Measurements from ENCODE around the gene LBP.
"Not testable (repeated sequence)": the region's sequence is repeated elsewhere in the genome, so short reads cannot be mapped to it uniquely, and the experiment has no call there.

LBP gene

DNA sequence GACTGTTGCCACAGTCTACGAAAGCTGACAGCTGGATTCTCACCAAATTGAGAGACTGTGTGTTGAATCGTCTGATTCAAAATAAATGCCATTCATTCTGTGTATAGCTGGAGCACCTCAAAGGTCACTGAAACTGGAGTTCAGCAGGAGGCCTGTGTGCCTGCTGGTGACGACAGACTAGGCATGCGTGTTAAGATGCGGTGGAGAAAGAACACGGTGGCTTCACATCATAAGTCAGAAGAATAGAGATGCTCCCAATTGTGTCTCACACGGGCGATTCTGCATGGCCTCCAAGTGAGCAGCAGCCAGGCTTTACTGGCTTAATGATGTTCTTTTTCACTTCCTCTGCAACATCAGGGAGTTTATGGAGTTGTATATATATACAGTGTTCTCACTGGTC lies 56.5 kb downstream of the LBP start:
- no peak for DNase-seq

- no peak for DNase-seq
These were observed 57.7 kb downstream of the LBP start for GRCh38 chr20:38404016-38404415.

- no peak for DNase-seq
These were observed 58.9 kb downstream of the LBP start for GRCh38 chr20:38405132-38405531.

GRCh38 chr20:38406476-38406875 lies 60.2 kb downstream of the LBP start:
- no peak for DNase-seq

DNA sequence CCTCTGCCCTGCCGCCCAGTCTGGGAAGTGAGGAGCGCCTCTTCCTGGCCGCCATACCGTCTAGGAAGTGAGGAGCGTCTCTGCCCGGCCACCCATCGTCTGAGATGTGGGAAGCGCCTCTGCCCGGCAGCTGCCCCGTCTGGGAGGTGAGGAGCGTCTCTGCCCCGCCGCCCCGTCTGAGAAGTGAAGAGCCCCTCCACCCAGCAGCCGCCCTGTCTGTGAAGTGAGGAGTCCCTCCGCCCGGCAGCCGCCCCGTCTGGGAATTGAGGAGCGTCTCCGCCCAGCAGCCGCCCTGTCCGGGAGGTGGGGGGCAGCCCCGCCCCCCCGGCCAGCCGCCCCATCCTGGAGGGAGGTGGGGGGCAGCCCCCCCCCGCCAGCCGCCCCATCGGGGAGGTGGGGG lies 61.0 kb downstream of the LBP start:
- DNase-seq: no peak

DNA sequence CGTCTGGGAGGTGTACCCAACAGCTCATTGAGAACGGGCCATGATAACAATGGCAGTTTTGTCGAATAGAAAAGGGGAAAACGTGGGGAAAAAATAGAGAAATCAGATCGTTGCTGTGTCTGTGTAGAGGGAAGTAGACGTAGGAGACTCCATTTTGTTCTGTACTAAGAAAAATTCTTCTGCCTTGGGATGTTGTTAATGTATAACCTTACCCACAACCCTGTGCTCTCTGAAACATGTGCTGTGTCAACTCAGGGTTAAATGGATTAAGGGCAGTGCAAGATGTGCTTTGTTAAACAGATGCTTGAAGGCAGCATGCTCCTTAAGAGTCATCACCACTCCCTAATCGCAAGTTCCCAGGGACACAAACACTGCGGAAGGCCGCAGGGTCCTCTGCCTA lies 61.5 kb downstream of the LBP start:
- DNase-seq: not testable (repeated sequence)

- peak; percentile 42 for DNase-seq
These were observed 66.7 kb downstream of the LBP start for GRCh38 chr20:38412877-38413577.

GRCh38 chr20:38414769-38415450 lies 68.6 kb downstream of the LBP start:
- no peak for DNase-seq

DNA sequence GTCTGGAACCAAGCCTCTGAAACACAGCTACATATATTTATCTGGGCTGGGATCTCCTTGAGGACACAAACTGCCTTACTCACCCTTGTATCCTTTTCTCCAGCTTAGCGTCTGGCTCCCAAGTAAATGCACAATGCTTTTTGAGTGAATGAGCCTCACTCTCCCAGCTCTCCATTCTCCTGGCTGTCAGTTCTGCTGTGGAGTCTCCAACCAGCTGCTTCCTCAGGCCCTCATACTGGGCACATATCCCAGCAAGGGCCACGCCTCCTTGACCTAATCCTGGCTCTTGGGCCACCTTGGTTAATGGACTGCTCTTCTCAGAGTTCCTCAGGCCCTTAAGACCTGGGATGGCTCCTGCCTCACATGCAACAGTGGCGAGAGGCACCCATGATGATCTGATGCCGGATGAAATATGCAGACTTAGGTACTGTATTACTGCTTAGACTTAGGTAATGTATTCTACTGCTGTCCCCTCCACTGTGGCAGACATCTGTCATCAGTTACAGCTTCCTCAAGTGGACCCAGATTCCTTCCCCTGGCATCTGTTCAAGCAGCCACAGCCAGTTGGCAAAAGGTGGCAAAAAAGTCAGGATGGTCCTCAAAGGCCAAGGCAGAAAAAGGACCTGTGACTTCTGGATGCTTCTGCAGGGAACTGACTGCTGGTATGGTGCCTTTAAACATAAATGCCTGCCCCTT lies 72.4 kb downstream of the LBP start:
- DNase-seq: peak; percentile 25

GRCh38 chr20:38420388-38421085 lies 74.3 kb downstream of the LBP start:
- DNase-seq: no peak

- DNase-seq: no peak
These were observed 75.6 kb downstream of the LBP start for GRCh38 chr20:38421915-38422314.

DNA sequence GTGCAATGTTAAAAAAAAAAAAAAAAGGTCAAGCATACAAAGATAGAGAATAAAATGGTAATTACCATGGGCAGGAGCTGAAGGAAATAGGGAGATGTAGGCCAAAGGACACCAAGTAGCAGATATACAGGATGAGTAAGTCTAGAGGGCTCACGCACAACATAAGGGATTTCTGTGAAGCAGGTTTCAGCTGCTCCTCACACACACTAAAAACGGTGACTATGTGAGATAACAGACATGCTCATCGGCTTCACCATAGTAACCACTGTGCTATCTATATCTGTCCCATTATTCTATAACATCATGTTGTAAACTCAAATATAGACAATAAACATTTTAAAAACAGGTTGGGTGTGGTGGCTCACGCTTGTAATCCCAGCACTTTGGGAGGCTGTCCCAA lies 77.3 kb downstream of the LBP start:
- no peak for DNase-seq

- DNase-seq: no peak
These were observed 78.1 kb downstream of the LBP start for GRCh38 chr20:38424401-38424800.

DNA sequence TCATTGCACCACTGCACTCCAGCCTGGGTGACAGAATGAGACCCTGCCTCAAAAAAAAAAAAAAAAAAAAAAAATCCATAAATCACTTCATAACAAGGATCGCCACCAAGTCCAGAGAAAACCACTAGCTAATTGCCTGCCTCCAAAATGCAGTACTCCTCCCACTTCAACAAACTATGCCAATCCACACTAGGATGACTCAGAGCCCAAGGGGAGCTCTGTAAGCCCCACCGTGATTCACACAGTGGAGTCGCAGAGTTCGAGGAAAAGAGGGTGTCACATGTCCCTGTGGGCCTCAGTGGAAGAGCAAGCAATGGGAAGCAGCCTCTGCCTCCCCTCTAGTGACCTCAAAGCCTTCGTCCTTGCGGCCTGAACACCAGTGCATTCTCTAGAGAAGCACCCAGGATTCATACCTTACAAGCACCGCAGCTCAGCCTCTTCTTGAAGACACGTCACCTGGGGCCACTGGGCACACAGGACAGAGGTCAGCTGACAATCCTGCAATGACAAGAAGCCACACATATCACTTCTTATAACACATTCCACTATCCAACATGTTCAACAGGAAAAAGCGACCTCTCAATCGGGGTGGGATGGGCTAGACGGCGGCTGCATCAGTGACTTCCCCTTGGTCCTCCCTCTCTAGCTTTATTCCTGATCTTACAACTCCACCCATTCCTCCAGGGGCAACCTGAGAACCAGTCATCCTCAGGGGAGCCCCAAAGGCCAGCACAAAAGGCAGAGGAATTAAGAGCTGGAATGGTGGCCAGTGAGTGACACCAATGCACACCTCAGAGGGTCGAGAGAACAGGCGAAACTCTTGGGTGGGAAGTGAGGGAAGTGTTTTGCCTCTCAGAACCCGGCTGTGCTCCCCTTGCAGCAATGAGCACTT lies 80.0 kb downstream of the LBP start:
- peak; percentile 92 for DNase-seq
